Activated CD8-positive, alpha-beta memory T cell treated with anti-CD3 and anti-CD28 coated beads, Interleukin-2, amount 50 U/mL, for 24 hours (primary cell): ENCODE data around the gene ANKAR.
"Not testable (repeated sequence)": the region's sequence is repeated elsewhere in the genome, so short reads cannot be mapped to it uniquely, and the experiment has no call there.

Source experiments
- DNase-seq: peaks from one replicate; pipeline ENCODE4 v3.0.0-alpha.2; 2020; ENCODE audit errors: extremely low read depth

Gene ANKAR

DNA sequence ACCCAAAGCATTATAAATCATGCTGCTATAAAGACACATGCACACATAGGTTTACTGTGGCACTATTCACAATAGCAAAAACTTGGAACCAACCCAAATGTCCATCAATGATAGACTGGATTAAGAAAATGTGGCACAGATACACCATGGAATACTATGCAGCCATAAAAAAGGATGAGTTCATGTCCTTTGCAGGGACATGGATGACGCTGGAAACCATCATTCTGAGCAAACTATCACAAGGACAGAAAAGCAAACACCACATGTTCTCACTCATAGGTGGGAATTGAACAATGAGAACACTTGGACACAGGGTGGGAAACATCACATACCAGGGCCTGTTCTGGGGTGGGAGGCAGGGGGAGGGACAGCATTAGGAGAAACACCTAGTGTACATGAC, 43.1 kb downstream of the ANKAR start:
- DNase-seq: not testable (repeated sequence)

GRCh38 chr2:189719571-189719970, 45.1 kb downstream of the ANKAR start:
- DNase-seq: no peak

GRCh38 chr2:189723192-189723591, 48.7 kb downstream of the ANKAR start:
- DNase-seq: no peak
